ENCODE measurements around the gene RBMS3.

GRCh38 chr3:29475305-29475840 is 194.5 kb downstream of the RBMS3 start:
- no peak for TF ChIP-seq ZNF384 (IDR thresholded peaks at IDR 0.05)
- TF ChIP-seq SP1 (IDR thresholded peaks at IDR 0.05) = no peak
- TF ChIP-seq HDGF (IDR thresholded peaks at IDR 0.05; ENCODE audit: borderline replicate concordance) = no peak
- no peak for TF ChIP-seq SUZ12 (IDR thresholded peaks at IDR 0.05)
- no peak for TF ChIP-seq FOXM1 (IDR thresholded peaks at IDR 0.05; ENCODE audit: borderline replicate concordance)
- TF ChIP-seq FOXK2 (IDR thresholded peaks at IDR 0.05) = no peak
- no peak for TF ChIP-seq ELF4 (IDR thresholded peaks at IDR 0.05)
- TF ChIP-seq BHLHE40 (IDR thresholded peaks at IDR 0.05; ENCODE audit: borderline replicate concordance) = no peak
- no peak for TF ChIP-seq LEF1 (IDR thresholded peaks at IDR 0.05; ENCODE audit: borderline replicate concordance)
- no peak for TF ChIP-seq CTBP1 (IDR thresholded peaks at IDR 0.05; ENCODE audit: borderline replicate concordance)

Data from HEK293T (cell line).